CD14-positive monocyte (primary cell): Measurements from ENCODE around the gene MRGPRG. TPM values are rescaled to one million over a fixed set of nuclear protein-coding genes. Genes with fewer than 3 reads are reported as not detected.

Experiments
- DNase-seq, 3 donors: peaks; one replicate each; pipeline ENCODE4 v3.0.0-alpha.2; 2011 to 2022
- H2AFZ ChIP-seq: 2 replicates; pipeline ENCODE4 v1.6.0; 2012; ENCODE audit warnings: mild to moderate bottlenecking, low read depth, low read length, inconsistent platforms; ENCODE audit not compliant: insufficient read depth, poor library complexity, severe bottlenecking
- H3K27ac ChIP-seq, 2 donors: 1 replicate in 1 of 2; 2 replicates in 1 of 2; pipeline ENCODE4 v1.5.1; 2012 to 2013; ENCODE audit warnings: low read length in 2 of 2, control low read depth in 1 of 2, inconsistent platforms in 1 of 2, low read depth in 1 of 2, mild to moderate bottlenecking in 1 of 2
- H3K27me3 ChIP-seq, 2 donors: one replicate each; pipeline versions ENCODE4 v1.6.0 to v1.6.1; 2011 to 2013; ENCODE audit warnings: low read length in 2 of 2; ENCODE audit not compliant: control insufficient read depth in 2 of 2, insufficient read depth in 2 of 2
- H3K36me3 ChIP-seq, 2 donors: replicated peaks in 1 of 2; 1 replicate in 1 of 2; 2 replicates in 1 of 2; pipeline versions ENCODE4 v1.5.1 to v1.6.1; 2012 to 2013; ENCODE audit warnings: low read length in 2 of 2, control low read depth in 1 of 2, inconsistent platforms in 1 of 2, mild to moderate bottlenecking in 1 of 2; ENCODE audit not compliant: insufficient read depth in 2 of 2, control insufficient read depth in 1 of 2
- H3K4me1 ChIP-seq, 2 donors: 1 replicate in 1 of 2; 2 replicates in 1 of 2; pipeline versions ENCODE4 v1.5.1 to v1.6.1; 2012 to 2013; ENCODE audit warnings: low read length in 2 of 2, control low read depth in 1 of 2, inconsistent platforms in 1 of 2, mild to moderate bottlenecking in 1 of 2, moderate library complexity in 1 of 2; ENCODE audit not compliant: insufficient read depth in 2 of 2, control insufficient read depth in 1 of 2
- H3K4me2 ChIP-seq: replicated peaks from 2 replicates; pipeline ENCODE3; 2012; ENCODE audit warnings: low read length, moderate library complexity, mild to moderate bottlenecking; ENCODE audit not compliant: poor library complexity, severe bottlenecking; ENCODE audit errors: extremely low read depth
- H3K4me3 ChIP-seq, 3 experiments: fragments of 200-600 bp in 1 of 3; sonication (generic) in 1 of 3; replicated peaks in 1 of 3; 1 replicate in 2 of 3; 2 replicates in 1 of 3; pipeline ENCODE4 v1.5.1; 2011 to 2013; ENCODE audit warnings: low read length in 3 of 3, mild to moderate bottlenecking in 3 of 3, control low read depth in 2 of 3, low read depth in 2 of 3, inconsistent platforms in 1 of 3, moderate library complexity in 1 of 3
- H3K79me2 ChIP-seq: 2 replicates; pipeline ENCODE4 v1.6.0; 2012; ENCODE audit warnings: mild to moderate bottlenecking, control low read depth, inconsistent platforms, low read length, moderate library complexity; ENCODE audit not compliant: insufficient read depth
- H3K9ac ChIP-seq: 2 replicates; pipeline ENCODE4 v1.6.0; 2017; ENCODE audit warnings: low read length, mild to moderate bottlenecking; ENCODE audit not compliant: insufficient read depth, poor library complexity, severe bottlenecking
- H3K9me3 ChIP-seq, 2 donors: replicated peaks in 1 of 2; 1 replicate in 1 of 2; 2 replicates in 1 of 2; pipeline versions ENCODE4 v1.5.1 to v1.6.1; 2012 to 2013; ENCODE audit warnings: low read length in 2 of 2, control low read depth in 1 of 2; ENCODE audit not compliant: control insufficient read depth in 1 of 2, insufficient read depth in 1 of 2
- H4K20me1 ChIP-seq: 2 replicates; pipeline ENCODE4 v1.6.0; 2012; ENCODE audit warnings: mild to moderate bottlenecking, low read length, control low read depth, moderate library complexity; ENCODE audit not compliant: insufficient read depth
- H3K27ac Mint-ChIP-seq, 7 donors: one replicate each; pipeline ENCODE4 v1.8.0; 2020; ENCODE audit warnings: mild to moderate bottlenecking in 7 of 7, mixed read lengths in 7 of 7, moderate library complexity in 6 of 7, inconsistent platforms in 2 of 7
- H3K27me3 Mint-ChIP-seq, 3 donors: one replicate each; pipeline ENCODE4 v1.8.0; 2021 to 2022; ENCODE audit warnings: low read depth in 3 of 3, mild to moderate bottlenecking in 3 of 3, mixed read lengths in 3 of 3, moderate library complexity in 3 of 3, inconsistent platforms in 1 of 3
- H3K36me3 Mint-ChIP-seq, 2 donors: one replicate each; pipeline ENCODE4 v1.8.0; 2020; ENCODE audit warnings: mixed read lengths in 2 of 2, inconsistent platforms in 1 of 2, mild to moderate bottlenecking in 1 of 2
- H3K4me1 Mint-ChIP-seq: one replicate; pipeline ENCODE4 v1.8.0; 2020; ENCODE audit warnings: mild to moderate bottlenecking, mixed read lengths
- H3K4me3 Mint-ChIP-seq, 2 donors: one replicate each; pipeline ENCODE4 v1.8.0; 2020; ENCODE audit warnings: mild to moderate bottlenecking in 2 of 2, mixed read lengths in 2 of 2, moderate library complexity in 1 of 2
- H3K9me3 Mint-ChIP-seq, 7 donors: one replicate each; pipeline ENCODE4 v1.8.0; 2020 to 2022; ENCODE audit warnings: mixed read lengths in 7 of 7, mild to moderate bottlenecking in 6 of 7, moderate library complexity in 6 of 7, inconsistent platforms in 2 of 7
- CTCF ChIP-seq: fragments of 200-600 bp; IDR thresholded peaks from one replicate; pipeline ENCODE4 v1.8.0; 2022; ENCODE audit warnings: antibody characterized with exemption, mild to moderate bottlenecking
- WGBS: methylation state at CpG from one replicate; pipeline ENCODE4 v1.1.5; 2013; ENCODE audit warnings: missing lambda C conversion rate; ENCODE audit not compliant: insufficient coverage; 5-methylcytosine and 5-hydroxymethylcytosine counted together
- intact Hi-C, 2 donors: fragments of 100-400 bp; cut with micrococcal nuclease; formaldehyde crosslinking; loops; one replicate each; pipeline versions ENCODE4 v1.15.0 to v1.15.1; 2023
- polyA plus RNA-seq, 3 donors: library from polyadenylated mRNA; depleted of rRNA in 1 of 3; unstranded in 2 of 3; stranded (reverse) in 1 of 3; fragments of 300-500 nt in 2 of 3; fragments of >200 nt in 1 of 3; fragmentation: Illumina TruSeq in 2 of 3; gene quantifications; 1 replicate in 2 of 3; 2 replicates in 1 of 3; pipeline ENCODE4 v1.2.3, GENCODE V29; 2012 to 2021

The MRGPRG gene
- polyA plus RNA-seq, 3 donors = not detected

- Mint-ChIP-seq H3K4me1 (no peaks in the 10 kb centered on the region), H3K27ac (peak overlapping the region in 1 of 7 donors; percentile 37), H3K4me3 (no peak overlapping the region), H3K9me3 (peaks cover 0 to 5% (median 0%) of the 10 kb centered on the region in 7 donors), H3K36me3 (no peaks in the 10 kb centered on the region), H3K27me3 (peaks cover 32 to 54% (median 39%) of the 10 kb centered on the region in 3 donors)
- Histone ChIP-seq H3K4me2 (no peak overlapping the region), H3K79me2 (no peaks in the 10 kb centered on the region), H2AFZ (no peak overlapping the region), H3K9me3 (no peaks in the 10 kb centered on the region), H4K20me1 (no peaks in the 10 kb centered on the region), H3K27ac (no peak overlapping the region), H3K36me3 (no peaks in the 10 kb centered on the region), H3K27me3 (peaks cover 4 to 32% of the 10 kb centered on the region in 2 donors), H3K9ac (no peak overlapping the region), H3K4me1 (peaks cover 0 to 9% of the 10 kb centered on the region in 2 donors), H3K4me3 (no peak overlapping the region)
- TF ChIP-seq CTCF = no peak
- WGBS = 92% methylated on average over 17 of the region's 17 CpGs
- no peak for DNase-seq
- intact Hi-C loops = no loop called here
Observed at GRCh38 chr11:3201677-3202181, 16.9 kb downstream of the MRGPRG start.

GRCh38 chr11:3201112-3201581, 17.5 kb downstream of the MRGPRG start:
- H3K36me3 ChIP-seq = no peaks in the 10 kb centered on the region
- intact Hi-C loops = no loop called here
- H3K9ac ChIP-seq = no peak overlapping the region
- H3K27ac Mint-ChIP-seq = no peak overlapping the region
- no peaks in the 10 kb centered on the region for H3K79me2 ChIP-seq
- no peak overlapping the region for H3K27ac ChIP-seq
- H3K4me1 Mint-ChIP-seq = no peaks in the 10 kb centered on the region
- no peak for DNase-seq
- H3K4me3 ChIP-seq = no peak overlapping the region
- H2AFZ ChIP-seq = no peak overlapping the region
- H3K4me1 ChIP-seq = peaks cover 0 to 9% of the 10 kb centered on the region in 2 donors
- H4K20me1 ChIP-seq = no peaks in the 10 kb centered on the region
- no peak for TF ChIP-seq CTCF
- H3K27me3 Mint-ChIP-seq = peaks cover 32 to 54% (median 39%) of the 10 kb centered on the region in 3 donors
- no peak overlapping the region for H3K4me2 ChIP-seq
- peaks cover 4 to 32% of the 10 kb centered on the region in 2 donors for H3K27me3 ChIP-seq
- WGBS = 96% methylated on average over 15 of the region's 15 CpGs
- peak overlapping the region in 1 of 2 donors; percentile 21 for H3K4me3 Mint-ChIP-seq
- H3K9me3 ChIP-seq = no peaks in the 10 kb centered on the region
- no peaks in the 10 kb centered on the region for H3K36me3 Mint-ChIP-seq
- H3K9me3 Mint-ChIP-seq = peaks cover 0 to 5% (median 0%) of the 10 kb centered on the region in 7 donors
